ENCODE data around the gene PEDS1. TPM values are rescaled to one million over a fixed set of nuclear protein-coding genes. Genes with fewer than 3 reads are reported as not detected.

Gene PEDS1
- total and polyA plus RNA-seq, 2 of the 4 experiments (the other 2 are of a cell fraction): 24.0 to 59.9 TPM

DNA sequence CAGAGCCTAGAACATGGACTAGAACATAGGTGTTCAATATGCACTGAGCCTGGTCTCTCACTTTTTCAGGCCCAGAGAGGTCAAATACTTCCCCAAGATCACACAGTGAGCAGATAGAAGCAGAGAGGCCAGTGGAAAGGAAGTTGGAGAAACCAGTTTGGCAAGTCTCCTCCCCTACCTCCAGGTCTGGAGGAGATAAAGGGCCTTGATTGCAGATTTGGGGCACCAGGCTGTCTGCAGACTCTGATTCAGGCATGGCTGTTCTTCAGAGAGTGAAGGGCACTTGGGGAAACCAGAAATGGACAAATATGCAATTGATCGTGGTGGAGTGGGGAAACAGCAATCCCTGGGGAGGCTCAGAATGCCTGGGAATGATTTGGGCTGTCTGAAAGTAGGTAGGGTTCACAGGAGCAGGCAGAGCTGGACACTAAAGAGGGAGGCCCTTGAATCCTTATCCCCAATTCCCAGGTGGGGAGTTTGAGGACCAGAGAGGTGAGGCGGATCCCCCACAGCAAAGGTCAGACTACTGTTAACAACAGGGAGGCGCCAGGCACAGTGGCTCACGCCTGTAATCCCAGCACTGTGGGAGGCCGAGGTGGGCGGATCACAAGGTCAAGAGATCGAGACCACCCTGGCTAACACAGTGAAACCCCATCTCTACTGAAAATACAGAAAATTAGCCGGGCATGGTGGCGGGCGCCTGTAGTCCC is 2.3 kb downstream of the PEDS1 start:
- peak overlapping the region; percentile 54; the same call in 1 of the 2 replicates for H3K14ac ChIP-seq (replicated peaks; ENCODE audit: low read depth, low read length)
- H2BK120ac ChIP-seq (ENCODE audit: low read depth, low read length): no peak overlapping the region
- no peak overlapping the region for H3K4me3 ChIP-seq (ENCODE audit: insufficient read depth, low read depth, low read length)
- WGBS, 2 experiments (ENCODE audit: extremely low coverage in 2 of 2, insufficient read length in 1 of 2): 70% methylated on average over 2 of the region's 10 CpGs; no CpG with 5 or more reads in 1 of the 2 experiments
- in situ Hi-C loops (cut with MboI; ENCODE audit: low sequenced_read_pairs) (no loop called here), dilution Hi-C loops (cut with HindIII; ENCODE audit: low sequenced_read_pairs, unreplicated experiment) (no loop called here), intact Hi-C loops (cut with micrococcal nuclease) (no loop called here)
- H3K36me3 ChIP-seq (ENCODE audit: control insufficient read depth, insufficient read depth, low read length): peaks cover 30% of the 10 kb centered on the region
- no peak overlapping the region; the same call in 1 of the 2 replicates for H2AK5ac ChIP-seq (ENCODE audit: low read depth, low read length)
- no peak overlapping the region for H4K8ac ChIP-seq (ENCODE audit: low read depth in 2 of 2, low read length in 2 of 2)
- peaks cover 21 to 75% of the 10 kb centered on the region in 2 experiments; a peak in 3 of 4 replicates for H3K79me1 ChIP-seq (ENCODE audit: low read depth in 1 of 2, low read length in 2 of 2)
- H3K23ac ChIP-seq (ENCODE audit: low read depth, low read length): peak overlapping the region; percentile 56; the same call in 1 of the 2 replicates
- peak overlapping the region; percentile 51; the same call in 1 of the 2 replicates for H3K4me2 ChIP-seq (ENCODE audit: low read depth, low read length)
- no TSS peak for BruUV-seq (replicated peaks)
- H2AK9ac ChIP-seq (replicated peaks; ENCODE audit: low read depth, low read length, poor library complexity): peak overlapping the region; percentile 58
- no peak overlapping the region for H4K5ac ChIP-seq (ENCODE audit: low read depth, low read length)
- peaks cover 56% of the 10 kb centered on the region for H4K20me1 ChIP-seq (ENCODE audit: insufficient read depth, low read length)
- CTCF ChIA-PET: no interaction called here
- no peak overlapping the region for H3K18ac ChIP-seq (ENCODE audit: low read depth, low read length)
- H3K56ac ChIP-seq (ENCODE audit: extremely low read depth, insufficient read depth, low read length): no peak overlapping the region
- no peak overlapping the region for H2BK20ac ChIP-seq (ENCODE audit: low read depth, low read length)
- no peaks in the 10 kb centered on the region for H3K27me3 ChIP-seq (ENCODE audit: control insufficient read depth, insufficient read depth, low read length)
- H3K4ac ChIP-seq (ENCODE audit: low read depth, low read length): peak overlapping the region; percentile 52
- TF ChIP-seq NFE2L2 (IDR thresholded peaks at IDR 0.05; ENCODE audit: low read depth, low read length) (no peak), BHLHE40 (IDR thresholded peaks at IDR 0.05; ENCODE audit: low read depth, low read length) (no peak), RFX5 (IDR thresholded peaks at IDR 0.05; ENCODE audit: low read depth, low read length) (no peak), POLR2A (IDR thresholded peaks at IDR 0.05; ENCODE audit: low read depth, low read length) (no peak), MAZ (IDR thresholded peaks at IDR 0.05; ENCODE audit: borderline replicate concordance, low read depth, low read length) (no peak), MAFK (IDR thresholded peaks at IDR 0.05; ENCODE audit: low read depth, low read length) (no peak), CHD1 (IDR thresholded peaks at IDR 0.05; ENCODE audit: low read depth, low read length) (no peak), RCOR1 (IDR thresholded peaks at IDR 0.05; ENCODE audit: insufficient replicate concordance, low read length) (no peak)
- no peak for ATAC-seq (ENCODE audit: low read depth)
- no peak overlapping the region for H2BK15ac ChIP-seq (ENCODE audit: low read depth, low read length)
- peak overlapping the region; percentile 7; the same call in 1 of the 2 replicates for H3K27ac ChIP-seq (ENCODE audit: insufficient read depth, low read length)
- no peaks in the 10 kb centered on the region for H3K9me3 ChIP-seq (ENCODE audit: control insufficient read depth, insufficient read depth, low read length)
- peaks cover 41% of the 10 kb centered on the region for H3K9me1 ChIP-seq (ENCODE audit: insufficient read depth, low read length)
- H4K91ac ChIP-seq (ENCODE audit: insufficient read depth, low read depth, low read length): no peak overlapping the region; the same call in 1 of the 2 replicates
- DNase-seq: no peak
- POLR2A ChIA-PET (ENCODE audit: unreplicated experiment): no interaction called here
- H3K9ac ChIP-seq (ENCODE audit: low read depth, low read length): peak overlapping the region; percentile 2; the same call in 1 of the 2 replicates
- no peak overlapping the region for H2AFZ ChIP-seq (replicated peaks; ENCODE audit: low read length, poor library complexity)
- H2BK5ac ChIP-seq (ENCODE audit: low read depth, low read length, poor library complexity, severe bottlenecking): no peak overlapping the region
- H3K4me1 ChIP-seq (ENCODE audit: control insufficient read depth, insufficient read depth, low read length): peaks cover 38% of the 10 kb centered on the region

All from IMR-90 (cell line).